CD4-positive, alpha-beta T cell treated with Interleukin-4 for 4 hours (primary cell): ENCODE results near the gene VPS29.
"Not testable (repeated sequence)": the region's sequence is repeated elsewhere in the genome, so short reads cannot be mapped to it uniquely, and the experiment has no call there.

Experiments used
- DNase-seq: peaks from one replicate; pipeline ENCODE4 v3.0.0-alpha.2; 2020

VPS29 gene

DNA sequence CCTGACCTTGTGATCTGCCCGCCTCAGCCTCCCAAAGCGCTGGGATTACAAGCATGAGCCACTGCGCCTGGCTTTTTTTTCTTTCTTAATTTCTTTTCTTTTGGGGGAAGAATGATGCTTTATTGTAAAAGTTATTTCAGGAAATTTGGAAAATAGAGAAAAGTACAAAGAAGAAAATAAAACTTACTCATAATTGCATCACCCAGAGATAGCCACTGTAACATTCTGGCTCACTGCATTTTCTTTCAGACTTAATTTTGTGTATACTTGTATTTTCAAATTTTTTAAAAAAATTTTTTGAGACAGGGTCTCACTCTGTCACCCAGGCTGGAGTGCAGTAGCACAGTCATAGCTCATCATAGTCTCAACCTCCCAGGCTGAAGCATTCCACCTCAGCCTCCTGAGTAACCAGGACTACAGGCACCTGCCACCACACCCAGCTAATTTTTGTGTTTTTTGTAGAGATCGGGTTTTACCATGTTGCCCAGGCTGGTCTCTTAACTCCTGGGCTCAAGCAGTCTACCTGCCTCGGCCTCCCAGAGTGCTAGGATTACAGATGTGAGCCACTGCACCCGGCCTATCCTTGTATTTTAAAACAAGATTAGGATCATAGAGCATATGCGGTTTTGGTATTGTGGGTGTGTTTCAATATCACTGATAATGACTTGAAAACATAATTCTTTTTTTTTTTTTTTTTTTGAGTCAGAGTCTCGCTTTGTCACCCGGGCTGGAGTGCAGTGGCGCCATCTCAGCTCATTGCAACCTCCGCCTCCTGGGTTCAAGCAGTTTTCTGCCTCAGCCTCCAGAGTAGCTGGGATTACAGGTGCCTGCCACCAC, 19.2 kb upstream of the VPS29 start:
- peak; percentile 11 for DNase-seq

DNA sequence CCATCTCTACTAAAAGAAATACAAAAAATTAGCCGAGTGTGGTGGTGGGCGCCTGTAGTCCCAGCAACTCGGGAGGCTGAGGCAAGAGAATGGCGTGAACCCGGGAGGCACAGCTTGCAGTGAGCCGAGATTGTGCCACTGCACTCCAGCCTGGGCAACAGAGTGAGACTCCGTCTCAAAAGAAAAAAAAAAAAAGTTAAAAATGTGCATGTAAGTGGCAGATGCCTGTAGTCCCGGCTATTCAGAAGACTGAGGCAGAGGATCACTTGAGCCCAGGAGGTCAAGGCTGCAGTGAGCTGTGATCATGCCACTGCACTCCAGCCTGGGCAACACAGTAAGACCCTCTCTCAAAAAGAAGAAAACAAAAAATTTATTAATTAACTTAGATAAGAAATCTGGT, 16.1 kb upstream of the VPS29 start:
- DNase-seq = not testable (repeated sequence)

GRCh38 chr12:110516995-110517394, 15.1 kb upstream of the VPS29 start:
- DNase-seq = no peak

- DNase-seq = no peak
Measured at GRCh38 chr12:110514363-110514762, 12.5 kb upstream of the VPS29 start.

- DNase-seq = no peak
Measured at GRCh38 chr12:110513842-110514241, 11.9 kb upstream of the VPS29 start.

DNA sequence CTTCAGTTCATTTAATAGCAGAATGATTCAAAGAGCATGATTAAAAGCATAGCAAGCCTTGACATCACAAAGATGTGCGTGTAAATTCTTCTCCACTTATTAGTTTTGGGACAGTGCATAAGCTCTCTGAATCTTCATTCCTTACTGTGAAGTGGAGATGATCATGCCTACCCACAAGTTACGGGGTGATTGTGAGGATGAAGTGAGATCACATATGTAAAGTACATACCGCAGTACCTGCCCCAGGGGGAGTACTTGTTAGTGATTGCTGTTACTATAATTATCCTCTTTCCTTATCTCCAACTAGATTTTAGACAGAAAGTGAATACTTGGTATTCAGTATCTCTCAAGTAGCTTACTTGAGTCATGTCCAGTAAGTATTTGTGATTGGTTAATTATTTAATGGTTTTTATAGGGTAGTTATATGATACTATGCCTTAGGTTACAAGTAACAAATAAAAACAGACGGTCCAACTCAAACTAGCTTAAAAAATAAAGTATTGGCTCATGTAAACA, 6.2 kb upstream of the VPS29 start:
- no peak for DNase-seq

DNA sequence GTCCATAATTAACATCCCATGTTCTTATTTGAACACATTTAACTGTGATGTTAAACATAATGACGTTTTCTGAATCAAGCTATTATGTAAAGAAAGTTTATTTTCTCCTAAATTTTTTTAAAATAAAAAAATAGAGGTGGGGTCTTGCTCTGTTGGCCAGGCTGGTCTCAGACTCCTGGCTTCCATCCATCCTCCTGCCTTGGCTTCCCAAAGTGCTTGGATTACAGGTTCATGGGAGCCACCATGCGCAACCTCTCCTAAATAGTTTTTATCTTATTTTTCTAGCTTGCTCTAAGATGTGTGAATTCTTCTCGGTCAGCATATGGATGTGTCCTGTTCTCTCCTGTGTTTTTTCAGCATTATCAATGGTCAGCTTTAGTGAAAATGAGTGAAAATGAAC, 3.4 kb upstream of the VPS29 start:
- no peak for DNase-seq

DNA sequence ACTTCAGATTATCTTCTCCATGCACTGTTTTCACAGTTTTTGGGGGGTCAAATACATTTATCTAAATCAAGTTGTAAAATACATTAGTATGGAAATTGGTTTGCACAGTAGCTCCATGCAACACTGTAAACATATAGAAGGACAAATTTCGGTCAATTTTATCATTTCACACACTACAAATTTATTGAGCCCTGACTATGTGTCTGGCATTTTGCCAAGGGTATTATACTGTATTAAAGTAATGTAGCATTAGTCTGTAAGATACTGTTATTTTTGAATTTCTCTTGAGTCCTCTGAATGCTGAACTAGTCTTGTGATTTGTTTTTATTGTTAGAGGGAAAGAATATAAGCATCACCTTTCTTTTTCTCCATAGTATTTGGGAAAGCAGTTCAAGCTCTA, 1.5 kb upstream of the VPS29 start:
- no peak for DNase-seq

DNA sequence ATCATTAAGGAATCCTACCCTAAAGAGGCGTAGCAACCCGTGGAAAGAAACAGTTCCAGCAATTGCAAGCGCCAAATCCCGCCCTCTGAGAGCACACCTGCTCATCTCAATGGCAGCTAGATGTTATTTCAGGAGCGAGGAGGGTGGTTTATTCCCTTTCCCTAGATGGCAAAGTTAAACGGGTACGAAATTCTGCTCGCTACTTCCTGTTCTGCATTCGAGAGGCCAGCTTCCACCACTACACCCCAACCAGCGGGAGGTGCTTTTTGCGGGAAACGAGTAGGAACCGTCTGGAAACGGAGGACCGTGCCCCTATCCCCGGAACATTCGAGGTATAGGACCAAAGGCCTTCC, 536 bp downstream of the VPS29 start:
- peak; percentile 24 for DNase-seq

DNA sequence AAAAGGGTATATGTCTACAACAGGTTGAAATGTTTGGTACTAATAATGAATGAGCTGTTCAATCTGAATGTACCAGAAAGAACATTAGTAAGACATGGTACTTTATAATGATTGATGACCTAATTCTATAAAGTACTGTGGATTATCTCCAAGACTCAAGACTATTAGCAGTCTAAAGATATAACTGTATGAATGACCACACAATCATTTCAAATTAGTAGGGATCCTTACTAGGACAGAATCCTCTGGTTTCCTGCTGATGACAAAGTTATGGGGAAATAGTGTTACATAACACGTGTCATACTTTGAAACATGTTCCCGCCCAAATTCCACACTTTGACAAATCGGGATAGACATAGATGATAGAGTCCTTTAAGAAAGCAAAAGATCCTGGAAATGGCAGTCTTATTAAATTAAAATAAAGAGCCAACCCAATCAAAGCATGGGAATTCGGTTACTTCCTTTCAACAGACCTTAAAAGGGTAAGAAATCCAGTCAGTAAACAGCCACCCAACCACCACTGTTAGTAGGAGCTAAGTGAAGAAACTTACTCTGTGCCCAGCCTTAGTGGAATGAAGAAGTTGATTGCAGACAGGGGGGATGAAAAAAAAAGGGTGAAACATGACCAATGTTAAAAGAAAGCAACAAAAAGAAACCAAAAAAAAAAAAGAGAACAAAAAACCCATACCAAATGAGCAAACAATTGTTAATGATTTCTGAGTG, 2.8 kb downstream of the VPS29 start:
- no peak for DNase-seq

- DNase-seq = no peak
Measured at GRCh38 chr12:110475426-110475825, 26.5 kb downstream of the VPS29 start.

GRCh38 chr12:110468214-110469048, 33.5 kb downstream of the VPS29 start, which contains the start of the genes FAM216A and GPN3:
FAM216A (plus strand) TSS chr12:110468845; CDS start chr12:110468876, 31 bp downstream.
GPN3 (minus strand) TSS chr12:110468257; CDS start chr12:110468203, 54 bp downstream.
- peak; percentile 97 for DNase-seq

GRCh38 chr12:110467847-110468213, 34.1 kb downstream of the VPS29 start:
- DNase-seq = no peak

DNA sequence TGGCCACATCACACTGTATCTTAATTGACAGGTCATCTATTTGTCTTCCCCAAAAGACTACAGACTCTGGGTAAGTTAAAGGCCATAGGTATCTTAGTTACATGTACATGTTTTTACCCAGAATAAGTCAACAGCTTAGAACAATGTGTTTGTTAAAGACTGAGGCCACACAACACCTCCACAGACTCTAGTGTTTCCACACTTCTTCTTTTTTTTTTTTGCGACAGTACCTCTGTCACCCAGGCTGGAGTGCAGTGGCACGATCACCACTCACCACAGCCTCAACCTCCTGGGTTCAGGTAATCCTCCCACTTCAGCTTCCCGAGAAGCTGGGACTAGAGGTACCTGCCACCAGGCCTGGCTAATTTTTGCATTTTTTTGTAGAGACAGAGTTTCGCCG, 35.1 kb downstream of the VPS29 start:
- DNase-seq = no peak

GRCh38 chr12:110465765-110466164, 36.1 kb downstream of the VPS29 start:
- DNase-seq = not testable (repeated sequence)

GRCh38 chr12:110465024-110465423, 36.9 kb downstream of the VPS29 start:
- no peak for DNase-seq

DNA sequence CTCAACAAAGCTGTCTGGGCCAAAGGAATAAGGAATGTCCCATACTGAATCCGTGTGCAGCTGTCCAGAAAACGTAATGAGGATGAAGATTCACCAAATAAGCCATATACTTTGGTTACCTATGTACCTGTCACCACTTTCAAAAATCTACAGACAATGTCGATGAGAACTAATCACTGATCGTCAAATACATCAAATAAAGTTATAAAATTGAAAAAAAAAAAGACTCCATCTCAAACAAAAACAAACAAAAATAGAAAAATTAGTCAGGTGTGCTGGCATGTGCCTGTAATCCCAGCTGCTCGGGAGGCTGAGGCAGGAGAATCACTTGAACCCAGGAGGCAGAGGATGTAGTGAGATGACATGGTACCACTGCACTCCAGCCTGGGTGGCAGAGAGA, 40.7 kb downstream of the VPS29 start:
- not testable (repeated sequence) for DNase-seq

- DNase-seq = no peak
Measured at GRCh38 chr12:110458756-110459155, 43.2 kb downstream of the VPS29 start.

DNA sequence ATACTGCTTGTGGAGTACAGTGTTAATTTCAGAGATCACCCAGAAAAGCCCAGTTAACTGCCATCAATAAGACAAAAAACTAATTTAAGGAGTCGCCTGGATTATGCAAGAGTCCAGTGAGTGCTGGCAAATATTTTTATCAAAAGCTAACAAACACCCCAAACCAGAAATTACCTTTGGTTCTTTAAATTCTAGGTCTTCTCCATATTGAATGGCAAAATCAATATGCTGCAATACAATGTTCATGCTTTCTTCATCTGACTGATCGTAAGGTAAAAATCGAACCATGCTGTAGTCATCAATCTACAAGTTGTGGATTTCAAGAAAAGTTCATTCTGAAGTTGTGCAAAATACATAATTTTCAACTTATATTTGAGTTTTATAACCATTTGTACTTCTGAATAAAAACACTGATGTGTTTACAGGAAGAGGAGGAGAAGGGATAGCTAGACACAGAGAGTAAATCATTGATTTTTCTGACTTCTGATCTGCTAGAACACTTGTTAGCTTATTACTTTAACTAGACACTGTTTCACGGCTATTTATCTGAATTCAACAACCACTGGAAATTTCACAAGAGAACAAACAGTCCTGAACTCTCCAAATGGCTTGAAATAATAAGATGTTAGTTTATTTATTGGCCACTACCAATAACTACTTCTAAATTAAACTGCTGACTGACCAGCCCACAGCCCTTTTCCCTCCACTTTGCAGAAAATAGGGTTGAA, 48.2 kb downstream of the VPS29 start:
- DNase-seq = no peak

DNA sequence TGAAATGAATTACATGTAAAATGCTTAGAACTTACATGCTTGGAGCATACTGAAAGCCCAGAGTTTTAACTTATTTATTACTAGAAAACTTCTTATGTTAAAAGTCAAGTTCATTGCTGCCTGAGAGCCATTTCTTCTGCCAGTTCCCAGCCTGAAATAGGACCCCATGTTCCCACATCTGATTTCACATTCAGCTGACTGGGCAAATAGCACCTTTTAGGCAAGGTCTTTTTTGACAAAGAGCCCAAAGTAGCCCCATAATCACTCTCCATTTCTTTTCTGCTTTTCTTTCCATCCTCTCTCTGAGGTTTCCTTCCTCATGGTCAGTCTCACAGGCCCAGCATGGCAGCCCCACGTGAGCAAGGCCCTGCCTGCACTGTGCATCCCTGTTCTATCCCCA, 50.6 kb downstream of the VPS29 start:
- no peak for DNase-seq

GRCh38 chr12:110449799-110450497, 52.0 kb downstream of the VPS29 start, which contains the start of gene ARPC3:
ARPC3 (minus strand) TSS chr12:110450337; CDS start chr12:110450260, 77 bp downstream.
- peak; percentile 93 for DNase-seq

GRCh38 chr12:110444455-110444854, 57.5 kb downstream of the VPS29 start:
- DNase-seq = no peak
